AG04450 (cell line): Measurements from ENCODE around the gene DCAF6. TPM values are rescaled to one million over a fixed set of nuclear protein-coding genes. Genes with fewer than 3 reads are reported as not detected.

Experiments used
- CTCF ChIA-PET: fragments of 300-600, 350-600 bp; formaldehyde crosslinking; extraction: SDS; loops from one replicate; lab custom pipeline; 2022; ENCODE audit warnings: antibody characterized with exemption, inconsistent platforms; lab: Charles Lee
- POLR2A ChIA-PET: fragments of 350-600 bp; formaldehyde crosslinking; extraction: SDS; loops from one replicate; lab custom pipeline; 2021; ENCODE audit warnings: antibody characterized with exemption, inconsistent platforms; lab: Yijun Ruan, JAX
- DNase-seq: peaks from one replicate; pipeline ENCODE4 v3.0.0-alpha.2; 2011; ENCODE audit warnings: low read depth, low spot score
- H3K27ac ChIP-seq: one replicate; pipeline ENCODE4 v1.5.1; 2012; ENCODE audit warnings: low read depth, low read length, control low read depth
- H3K27me3 ChIP-seq: one replicate; pipeline ENCODE4 v1.6.0; 2012; ENCODE audit warnings: low read length; ENCODE audit not compliant: control insufficient read depth, insufficient read depth
- H3K4me3 ChIP-seq: 2 replicates; pipeline ENCODE4 v1.5.1; 2011; ENCODE audit warnings: mild to moderate bottlenecking, low read depth, low read length, control low read depth
- H3K9me3 ChIP-seq: 2 replicates; pipeline ENCODE4 v1.5.1; 2012; ENCODE audit warnings: low read length; ENCODE audit not compliant: control insufficient read depth, insufficient read depth
- polyA plus RNA-seq: library from polyadenylated mRNA; depleted of rRNA; stranded (reverse); fragments of >200 nt; gene quantifications from 2 replicates; pipeline ENCODE4 v1.2.3, GENCODE V29; 2011; rRNA removed
- small RNA-seq: library from RNA; depleted of rRNA; stranded (forward); fragments of <200 nt; gene quantifications from one replicate; pipeline ENCODE3, GENCODE V24; 2012; ENCODE audit warnings: low read depth; ENCODE audit not compliant: insufficient read length
- TF ChIP-seq, protein P1 (sequence below): IDR thresholded peaks from 2 replicates; pipeline ENCODE4 v1.5.1; 2011; ENCODE audit warnings: low read depth, low read length, control low read depth, inconsistent platforms

Gene DCAF6
- polyA plus RNA-seq, 1 experiment = 137 TPM

DNA sequence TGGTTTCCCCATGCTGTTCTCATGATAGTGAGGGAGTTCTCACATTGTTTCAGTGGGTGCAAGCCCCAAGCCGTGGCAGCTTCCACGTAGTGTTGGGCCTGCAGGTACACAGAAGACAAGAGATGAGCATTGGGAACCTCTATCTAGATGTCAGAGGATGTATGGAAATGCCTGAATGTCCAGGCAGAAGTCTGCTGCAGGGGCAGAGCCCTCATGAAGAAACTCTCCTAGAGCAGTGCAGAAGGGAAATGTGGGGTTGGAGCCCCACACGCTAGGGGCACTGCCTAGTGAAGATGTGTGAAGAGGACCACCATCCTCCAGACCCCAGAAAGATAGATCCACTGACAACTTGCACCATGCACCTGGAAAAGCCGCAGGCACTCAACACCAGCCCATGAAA is 183.3 kb downstream of the DCAF6 start:
- no peak overlapping the region for H3K4me3 ChIP-seq
- DNase-seq = no peak
- H3K27me3 ChIP-seq = no peaks in the 10 kb centered on the region
- no peak overlapping the region for H3K27ac ChIP-seq
- POLR2A ChIA-PET = no interaction called here
- H3K9me3 ChIP-seq = no peaks in the 10 kb centered on the region
- TF ChIP-seq, protein P1, sequence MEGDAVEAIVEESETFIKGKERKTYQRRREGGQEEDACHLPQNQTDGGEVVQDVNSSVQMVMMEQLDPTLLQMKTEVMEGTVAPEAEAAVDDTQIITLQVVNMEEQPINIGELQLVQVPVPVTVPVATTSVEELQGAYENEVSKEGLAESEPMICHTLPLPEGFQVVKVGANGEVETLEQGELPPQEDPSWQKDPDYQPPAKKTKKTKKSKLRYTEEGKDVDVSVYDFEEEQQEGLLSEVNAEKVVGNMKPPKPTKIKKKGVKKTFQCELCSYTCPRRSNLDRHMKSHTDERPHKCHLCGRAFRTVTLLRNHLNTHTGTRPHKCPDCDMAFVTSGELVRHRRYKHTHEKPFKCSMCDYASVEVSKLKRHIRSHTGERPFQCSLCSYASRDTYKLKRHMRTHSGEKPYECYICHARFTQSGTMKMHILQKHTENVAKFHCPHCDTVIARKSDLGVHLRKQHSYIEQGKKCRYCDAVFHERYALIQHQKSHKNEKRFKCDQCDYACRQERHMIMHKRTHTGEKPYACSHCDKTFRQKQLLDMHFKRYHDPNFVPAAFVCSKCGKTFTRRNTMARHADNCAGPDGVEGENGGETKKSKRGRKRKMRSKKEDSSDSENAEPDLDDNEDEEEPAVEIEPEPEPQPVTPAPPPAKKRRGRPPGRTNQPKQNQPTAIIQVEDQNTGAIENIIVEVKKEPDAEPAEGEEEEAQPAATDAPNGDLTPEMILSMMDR = no peak
- CTCF ChIA-PET = interaction anchor here (0.9 kb wide), 1 partner anchor 34 kb away, joined by 5 read pairs; no protein-coding TSS in a partner anchor

DNA sequence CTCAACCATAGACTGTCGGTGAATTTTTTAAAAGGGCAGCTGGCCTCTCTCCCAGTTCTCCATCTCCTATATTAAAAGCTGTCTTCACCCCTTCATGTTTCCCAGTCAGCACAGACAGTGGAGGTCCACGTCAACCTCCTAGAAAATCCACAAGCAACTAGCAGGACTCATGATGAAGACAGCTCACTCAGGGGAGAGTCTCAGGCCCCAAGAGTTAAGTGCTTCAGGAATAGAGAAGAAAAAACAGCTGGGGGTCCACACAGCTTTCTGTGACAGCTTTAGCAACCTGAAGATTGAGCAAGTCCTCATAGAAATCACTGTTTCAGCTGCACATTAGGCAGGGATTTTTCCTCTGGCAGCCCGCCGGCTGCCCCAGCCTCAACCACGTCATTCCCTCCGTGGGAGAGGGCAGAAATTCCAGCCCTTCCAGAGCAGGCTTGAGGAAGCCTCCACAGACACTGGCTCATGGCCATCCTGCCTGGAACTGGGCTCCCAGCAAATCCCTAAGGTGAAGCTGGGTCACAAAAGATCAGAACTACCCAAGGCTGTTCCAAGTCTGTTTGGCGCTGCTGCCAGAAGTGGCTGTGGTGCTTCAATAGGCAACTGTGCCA is 185.0 kb downstream of the DCAF6 start:
- TF ChIP-seq, protein P1 = no peak
- peak; percentile 80 for DNase-seq
- H3K4me3 ChIP-seq = no peak overlapping the region
- H3K27me3 ChIP-seq = no peaks in the 10 kb centered on the region
- ChIA-PET CTCF (interaction anchor here (1.7 to 2.3 kb wide), 4 partner anchors 24 to 40 kb away, joined by 6 to 14 read pairs (median 9); no protein-coding TSS in a partner anchor), POLR2A (interaction anchor here (0.6 to 1.2 kb wide), 2 partner anchors 11 to 325 kb away, joined by 4 to 10 read pairs; no protein-coding TSS in a partner anchor)
- no peaks in the 10 kb centered on the region for H3K9me3 ChIP-seq
- H3K27ac ChIP-seq = peak overlapping the region; percentile 92

DNA sequence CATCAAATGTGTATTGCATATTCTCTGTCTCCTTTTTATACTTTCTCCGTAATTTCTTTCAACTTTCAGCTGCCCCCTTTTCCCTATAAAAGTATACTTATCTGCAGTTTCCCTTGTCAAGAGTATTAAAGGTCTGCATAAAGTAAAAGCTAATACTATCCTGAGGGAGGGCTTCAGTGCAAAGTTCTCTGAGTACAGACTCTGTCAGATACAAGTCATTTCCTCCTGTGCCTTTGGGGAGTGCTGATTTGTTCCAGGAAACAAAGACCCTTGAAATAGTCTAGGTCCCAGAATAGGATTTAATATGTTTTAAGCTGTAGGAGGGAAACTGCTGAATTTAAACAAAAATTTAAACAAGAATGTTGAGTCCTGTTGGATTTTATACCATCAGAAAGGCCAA is 188.6 kb downstream of the DCAF6 start:
- Histone ChIP-seq H3K27me3 (no peaks in the 10 kb centered on the region), H3K4me3 (no peak overlapping the region), H3K27ac (no peak overlapping the region), H3K9me3 (no peaks in the 10 kb centered on the region)
- TF ChIP-seq, protein P1 = no peak
- no peak for DNase-seq
- CTCF ChIA-PET = interaction anchor here (0.7 to 1.9 kb wide), 2 partner anchors 20 to 40 kb away, joined by 4 to 8 read pairs; no protein-coding TSS in a partner anchor
- POLR2A ChIA-PET = no interaction called here

Small RNAs within 50 kb of the gene (small RNA-seq; reads per million reads assigned to genes)
- not detected for gene MIR1255B2

Other genes starting within 250 kb of the DCAF6 start
- gene MPZL1, start 214.7 kb upstream of the DCAF6 start, polyA plus RNA-seq = 144 and 198 TPM in 2 replicates
- 0.01 and 0.11 TPM in 2 replicates for gene ADCY10, start 22.5 kb upstream of the DCAF6 start, polyA plus RNA-seq
- 50.0 and 70.0 TPM in 2 replicates for gene MPC2, start 389 bp downstream of the DCAF6 start, polyA plus RNA-seq
- gene GPR161, start 200.2 kb downstream of the DCAF6 start, polyA plus RNA-seq = 14.1 and 19.4 TPM in 2 replicates
- 40.3 and 52.9 TPM in 2 replicates for gene TIPRL, start 242.3 kb downstream of the DCAF6 start, polyA plus RNA-seq